ENCODE measurements around the gene RAB11FIP4.

Gene RAB11FIP4

GRCh38 chr17:31373150-31374093 lies 18.1 kb upstream of the RAB11FIP4 start:
- Histone ChIP-seq H3K4me1 (ENCODE audit: insufficient read depth, poor library complexity, severe bottlenecking) (peaks cover 3% of the 10 kb centered on the region), H3K4me3 (ENCODE audit: severe bottlenecking) (no peak overlapping the region), H3K9me3 (ENCODE audit: severe bottlenecking) (no peaks in the 10 kb centered on the region), H3K27ac (ENCODE audit: poor library complexity, severe bottlenecking) (no peak overlapping the region), H3K27me3 (ENCODE audit: insufficient read depth, poor library complexity, severe bottlenecking) (no peaks in the 10 kb centered on the region), H3K36me3 (ENCODE audit: low read depth) (peaks cover 51% of the 10 kb centered on the region)
- peak; percentile 77 for TF ChIP-seq CTCF (IDR thresholded peaks at IDR 0.05; ENCODE audit: poor library complexity, severe bottlenecking)
- ATAC-seq (ENCODE audit: low read depth) = peak; percentile 76
- no peak for DNase-seq (ENCODE audit: low spot score)

- no peak for DNase-seq (ENCODE audit: low spot score)
- Histone ChIP-seq H3K27me3 (ENCODE audit: insufficient read depth, poor library complexity, severe bottlenecking) (no peaks in the 10 kb centered on the region), H3K9me3 (ENCODE audit: severe bottlenecking) (no peaks in the 10 kb centered on the region), H3K4me3 (ENCODE audit: severe bottlenecking) (no peak overlapping the region), H3K27ac (ENCODE audit: poor library complexity, severe bottlenecking) (no peak overlapping the region), H3K36me3 (ENCODE audit: low read depth) (peaks cover 51% of the 10 kb centered on the region), H3K4me1 (ENCODE audit: insufficient read depth, poor library complexity, severe bottlenecking) (peaks cover 3% of the 10 kb centered on the region)
- TF ChIP-seq CTCF (IDR thresholded peaks at IDR 0.05; ENCODE audit: poor library complexity, severe bottlenecking) = no peak
- no peak for ATAC-seq (ENCODE audit: low read depth)
Measured at GRCh38 chr17:31374094-31374447, 17.4 kb upstream of the RAB11FIP4 start.

- peaks cover 53% of the 10 kb centered on the region for H3K36me3 ChIP-seq (ENCODE audit: low read depth)
- TF ChIP-seq CTCF (IDR thresholded peaks at IDR 0.05; ENCODE audit: poor library complexity, severe bottlenecking) = no peak
- ATAC-seq (ENCODE audit: low read depth) = no peak
- no peaks in the 10 kb centered on the region for H3K27me3 ChIP-seq (ENCODE audit: insufficient read depth, poor library complexity, severe bottlenecking)
- no peaks in the 10 kb centered on the region for H3K9me3 ChIP-seq (ENCODE audit: severe bottlenecking)
- peaks cover 3% of the 10 kb centered on the region for H3K4me1 ChIP-seq (ENCODE audit: insufficient read depth, poor library complexity, severe bottlenecking)
- no peak overlapping the region for H3K4me3 ChIP-seq (ENCODE audit: severe bottlenecking)
- no peak overlapping the region for H3K27ac ChIP-seq (ENCODE audit: poor library complexity, severe bottlenecking)
- DNase-seq (ENCODE audit: low spot score) = no peak
Measured at GRCh38 chr17:31374503-31374902, 17.0 kb upstream of the RAB11FIP4 start.

- no peak for TF ChIP-seq CTCF (IDR thresholded peaks at IDR 0.05; ENCODE audit: poor library complexity, severe bottlenecking)
- H3K27ac ChIP-seq (ENCODE audit: poor library complexity, severe bottlenecking) = no peak overlapping the region
- no peaks in the 10 kb centered on the region for H3K27me3 ChIP-seq (ENCODE audit: insufficient read depth, poor library complexity, severe bottlenecking)
- H3K4me3 ChIP-seq (ENCODE audit: severe bottlenecking) = no peak overlapping the region
- peaks cover 46% of the 10 kb centered on the region for H3K36me3 ChIP-seq (ENCODE audit: low read depth)
- DNase-seq (ENCODE audit: low spot score) = no peak
- H3K9me3 ChIP-seq (ENCODE audit: severe bottlenecking) = no peaks in the 10 kb centered on the region
- ATAC-seq (ENCODE audit: low read depth) = no peak
- H3K4me1 ChIP-seq (ENCODE audit: insufficient read depth, poor library complexity, severe bottlenecking) = no peaks in the 10 kb centered on the region
Measured at GRCh38 chr17:31378638-31379037, 12.8 kb upstream of the RAB11FIP4 start.
